MM.1S (cell line): ENCODE data around the gene PTPRN2.

Experiments used
- DNase-seq: peaks from one replicate; pipeline ENCODE4 v3.0.0-alpha.2; 2015
- H2AFZ ChIP-seq: fragments of 300-600 bp; sonication (generic); 2 replicates; pipeline ENCODE4 v1.6.0; 2016; ENCODE audit warnings: antibody characterized with exemption, low read length
- H3F3A ChIP-seq: fragments of 300-600 bp; sonication (generic); 2 replicates; pipeline ENCODE4 v1.6.1; 2016; ENCODE audit warnings: mild to moderate bottlenecking, antibody characterized with exemption, low read length, moderate library complexity, mixed read lengths; ENCODE audit not compliant: insufficient read depth
- H3K27ac ChIP-seq: fragments of 300-600 bp; sonication (generic); 2 replicates; pipeline ENCODE4 v1.5.1; 2016; ENCODE audit warnings: mild to moderate bottlenecking, low read length
- H3K27me3 ChIP-seq: fragments of 300-600 bp; sonication (generic); replicated peaks from 2 replicates; pipeline ENCODE4 v1.6.0; 2016; ENCODE audit warnings: low read length; ENCODE audit not compliant: insufficient read depth
- H3K36me3 ChIP-seq: fragments of 300-600 bp; sonication (generic); replicated peaks from 2 replicates; pipeline ENCODE4 v1.6.1; 2016; ENCODE audit warnings: mild to moderate bottlenecking, low read length, mixed read lengths; ENCODE audit not compliant: insufficient read depth
- H3K4me1 ChIP-seq: fragments of 300-600 bp; sonication (generic); 2 replicates; pipeline ENCODE4 v1.6.1; 2016; ENCODE audit warnings: low read length, mixed read lengths
- H3K4me2 ChIP-seq: fragments of 300-600 bp; sonication (generic); 2 replicates; pipeline ENCODE4 v1.6.0; 2016; ENCODE audit warnings: low read depth, low read length
- H3K4me3 ChIP-seq: fragments of 300-600 bp; sonication (generic); 2 replicates; pipeline ENCODE4 v1.5.1; 2016; ENCODE audit warnings: low read length, mixed read lengths
- H3K79me2 ChIP-seq: fragments of 300-600 bp; sonication (generic); 2 replicates; pipeline ENCODE4 v1.6.1; 2016; ENCODE audit warnings: mixed run types, low read length, mixed read lengths
- H3K9ac ChIP-seq: fragments of 300-600 bp; sonication (generic); 2 replicates; pipeline ENCODE4 v1.6.1; 2016; ENCODE audit warnings: low read length, mixed read lengths
- H3K9me2 ChIP-seq: fragments of 300-600 bp; sonication (generic); replicated peaks from 2 replicates; pipeline ENCODE4 v1.6.1; 2016; ENCODE audit warnings: mild to moderate bottlenecking, low read length, mixed read lengths; ENCODE audit not compliant: insufficient read depth
- H3K9me3 ChIP-seq: fragments of 300-600 bp; sonication (generic); replicated peaks from 2 replicates; pipeline ENCODE4 v1.6.1; 2016; ENCODE audit warnings: mild to moderate bottlenecking, low read length, mixed read lengths; ENCODE audit not compliant: insufficient read depth
- H4K20me1 ChIP-seq: fragments of 300-600 bp; sonication (generic); 2 replicates; pipeline ENCODE4 v1.6.1; 2016; ENCODE audit warnings: mild to moderate bottlenecking, low read length, moderate library complexity, mixed read lengths; ENCODE audit not compliant: insufficient read depth
- CTCF ChIP-seq: fragments of 300-600 bp; sonication (generic); IDR thresholded peaks from 2 replicates; pipeline ENCODE4 v1.5.1; 2016; ENCODE audit warnings: antibody characterized with exemption, low read length, mixed read lengths
- EZH2 ChIP-seq: fragments of 300-600 bp; sonication (generic); optimal IDR thresholded peaks from 2 replicates; pipeline ENCODE3; 2017; ENCODE audit warnings: low read depth, mild to moderate bottlenecking, antibody characterized with exemption, low read length, mixed read lengths
- EZH2phosphoT487 ChIP-seq: fragments of 300-600 bp; sonication (generic); IDR thresholded peaks from 2 replicates; pipeline ENCODE4 v1.6.1; 2018; ENCODE audit warnings: antibody characterized with exemption, low read length

The PTPRN2 gene

DNA sequence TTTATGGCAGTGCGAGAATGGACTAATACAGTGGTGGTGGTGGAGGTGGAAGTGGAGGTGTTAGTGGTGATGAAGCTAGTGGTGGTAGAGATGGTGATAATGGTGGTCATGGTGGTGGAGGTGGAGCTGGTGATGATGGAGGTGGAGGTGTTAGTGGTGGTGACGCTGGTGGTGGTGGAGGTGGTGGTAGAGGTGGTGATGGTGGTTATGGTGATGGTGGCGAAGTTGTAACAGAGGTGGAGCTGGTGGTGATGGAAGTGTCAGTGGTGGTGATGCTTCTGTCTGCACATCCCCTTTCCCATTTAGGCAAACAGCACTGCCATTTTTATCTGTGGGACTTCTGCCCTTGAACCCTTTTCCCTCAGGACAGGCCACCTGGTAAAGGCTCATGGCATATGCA, 7.4 kb upstream of the PTPRN2 start:
- Histone ChIP-seq H3K27me3 (no peaks in the 10 kb centered on the region), H3K4me3 (no peak overlapping the region), H3K27ac (no peak overlapping the region), H4K20me1 (no peaks in the 10 kb centered on the region), H2AFZ (no peak overlapping the region), H3K4me2 (no peak overlapping the region), H3K9me2 (no peaks in the 10 kb centered on the region), H3K36me3 (no peaks in the 10 kb centered on the region), H3K79me2 (no peaks in the 10 kb centered on the region), H3K4me1 (no peaks in the 10 kb centered on the region), H3F3A (no peaks in the 10 kb centered on the region), H3K9ac (no peak overlapping the region), H3K9me3 (no peaks in the 10 kb centered on the region)
- no peak for DNase-seq
- no peak for TF ChIP-seq EZH2
- TF ChIP-seq EZH2phosphoT487 = no peak
- TF ChIP-seq CTCF = no peak

DNA sequence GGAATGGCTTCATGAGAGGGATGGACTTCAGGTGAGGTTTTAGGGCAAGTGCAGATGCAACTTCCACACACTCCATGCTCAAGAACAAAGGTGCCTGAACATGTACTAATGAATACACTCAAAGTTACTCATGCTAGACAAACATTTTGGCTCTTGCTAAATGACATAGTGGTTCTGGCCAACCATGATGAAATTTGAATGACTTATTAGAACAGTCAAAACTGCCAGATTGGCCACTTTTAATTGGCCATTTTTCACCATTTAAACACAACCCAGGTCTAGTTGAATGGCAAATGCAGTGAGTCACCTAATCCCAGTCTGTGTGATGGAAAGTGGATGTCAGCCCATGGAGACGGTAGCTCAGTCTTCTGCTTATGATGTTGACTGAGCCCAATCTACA, 4.9 kb upstream of the PTPRN2 start:
- H3K79me2 ChIP-seq = no peaks in the 10 kb centered on the region
- H3K36me3 ChIP-seq = no peaks in the 10 kb centered on the region
- no peak overlapping the region for H3K27ac ChIP-seq
- no peaks in the 10 kb centered on the region for H3K4me1 ChIP-seq
- H3K27me3 ChIP-seq = no peaks in the 10 kb centered on the region
- H3K4me3 ChIP-seq = no peak overlapping the region
- no peak overlapping the region for H3K9ac ChIP-seq
- no peak for TF ChIP-seq EZH2phosphoT487
- TF ChIP-seq CTCF = no peak
- no peak for TF ChIP-seq EZH2
- H3F3A ChIP-seq = no peaks in the 10 kb centered on the region
- no peak for DNase-seq
- H3K9me2 ChIP-seq = no peaks in the 10 kb centered on the region
- H3K9me3 ChIP-seq = no peaks in the 10 kb centered on the region
- H4K20me1 ChIP-seq = no peaks in the 10 kb centered on the region
- no peak overlapping the region for H2AFZ ChIP-seq
- no peak overlapping the region for H3K4me2 ChIP-seq

- no peak for DNase-seq
- H3K9me2 ChIP-seq = no peaks in the 10 kb centered on the region
- H3K9me3 ChIP-seq = no peaks in the 10 kb centered on the region
- H3K27ac ChIP-seq = no peak overlapping the region
- H3K9ac ChIP-seq = no peak overlapping the region
- H2AFZ ChIP-seq = no peak overlapping the region
- TF ChIP-seq EZH2 (no peak), EZH2phosphoT487 (no peak), CTCF (no peak)
- no peaks in the 10 kb centered on the region for H4K20me1 ChIP-seq
- H3K4me3 ChIP-seq = no peak overlapping the region
- no peaks in the 10 kb centered on the region for H3K36me3 ChIP-seq
- no peaks in the 10 kb centered on the region for H3K27me3 ChIP-seq
- no peak overlapping the region for H3K4me2 ChIP-seq
- H3K79me2 ChIP-seq = no peaks in the 10 kb centered on the region
- no peaks in the 10 kb centered on the region for H3F3A ChIP-seq
- no peaks in the 10 kb centered on the region for H3K4me1 ChIP-seq
These were observed 4.3 kb upstream of the PTPRN2 start for GRCh38 chr7:158591944-158592343.

- H3K9ac ChIP-seq = no peak overlapping the region
- H3K4me3 ChIP-seq = no peak overlapping the region
- TF ChIP-seq EZH2 (no peak), EZH2phosphoT487 (no peak), CTCF (no peak)
These were observed 2.5 kb upstream of the PTPRN2 start for GRCh38 chr7:158590181-158590530.

More at GRCh38 chr7:158590181-158590530, 2.5 kb upstream of the PTPRN2 start:
- no peaks in the 10 kb centered on the region for H3K9me2 ChIP-seq
- peaks cover 6% of the 10 kb centered on the region; the same call in 1 of the 2 replicates for H3K27me3 ChIP-seq
- H3K9me3 ChIP-seq = no peaks in the 10 kb centered on the region
- no peaks in the 10 kb centered on the region for H3F3A ChIP-seq
- H3K4me2 ChIP-seq = no peak overlapping the region
- no peaks in the 10 kb centered on the region for H4K20me1 ChIP-seq
- no peak overlapping the region for H3K27ac ChIP-seq
- no peaks in the 10 kb centered on the region for H3K4me1 ChIP-seq
- DNase-seq = no peak
- no peaks in the 10 kb centered on the region for H3K36me3 ChIP-seq
- H2AFZ ChIP-seq = no peak overlapping the region
- no peaks in the 10 kb centered on the region for H3K79me2 ChIP-seq
